Effector memory CD4-positive, alpha-beta T cell (primary cell): ENCODE data around the gene CATSPER3.

ENCODE experiments used
- DNase-seq, 3 donors: peaks; one replicate each; pipeline ENCODE4 v3.0.0-alpha.2; 2020
- H3K27ac ChIP-seq: 2 replicates; pipeline ENCODE4 v1.7.0; 2013; ENCODE audit warnings: mild to moderate bottlenecking, low read length, moderate library complexity; ENCODE audit not compliant: insufficient read depth, poor library complexity, severe bottlenecking
- H3K27me3 ChIP-seq: replicated peaks from 2 replicates; pipeline ENCODE4 v1.7.0; 2013; ENCODE audit warnings: mild to moderate bottlenecking, low read length; ENCODE audit not compliant: insufficient read depth, control insufficient read depth, poor library complexity, severe bottlenecking
- H3K36me3 ChIP-seq: 2 replicates; pipeline ENCODE4 v1.7.0; 2013; ENCODE audit warnings: mild to moderate bottlenecking, low read length, moderate library complexity; ENCODE audit not compliant: control insufficient read depth, insufficient read depth
- H3K4me1 ChIP-seq: 2 replicates; pipeline ENCODE4 v1.7.0; 2013; ENCODE audit warnings: low read length, mild to moderate bottlenecking; ENCODE audit not compliant: control insufficient read depth, insufficient read depth, poor library complexity, severe bottlenecking
- H3K4me3 ChIP-seq: 2 replicates; pipeline ENCODE4 v1.7.0; 2013; ENCODE audit warnings: low read length, low read depth, mild to moderate bottlenecking; ENCODE audit not compliant: insufficient read depth, poor library complexity, severe bottlenecking
- H3K9me3 ChIP-seq: 2 replicates; pipeline ENCODE4 v1.7.0; 2013; ENCODE audit warnings: mild to moderate bottlenecking, low read length, moderate library complexity; ENCODE audit not compliant: control insufficient read depth

The CATSPER3 gene

GRCh38 chr5:135018457-135018856 lies 50.8 kb downstream of the CATSPER3 start:
- H3K4me1 ChIP-seq: no peaks in the 10 kb centered on the region
- no peak overlapping the region for H3K27ac ChIP-seq
- no peak overlapping the region for H3K4me3 ChIP-seq
- DNase-seq: no peak
- H3K27me3 ChIP-seq: no peaks in the 10 kb centered on the region
- H3K9me3 ChIP-seq: no peaks in the 10 kb centered on the region
- H3K36me3 ChIP-seq: no peaks in the 10 kb centered on the region

DNA sequence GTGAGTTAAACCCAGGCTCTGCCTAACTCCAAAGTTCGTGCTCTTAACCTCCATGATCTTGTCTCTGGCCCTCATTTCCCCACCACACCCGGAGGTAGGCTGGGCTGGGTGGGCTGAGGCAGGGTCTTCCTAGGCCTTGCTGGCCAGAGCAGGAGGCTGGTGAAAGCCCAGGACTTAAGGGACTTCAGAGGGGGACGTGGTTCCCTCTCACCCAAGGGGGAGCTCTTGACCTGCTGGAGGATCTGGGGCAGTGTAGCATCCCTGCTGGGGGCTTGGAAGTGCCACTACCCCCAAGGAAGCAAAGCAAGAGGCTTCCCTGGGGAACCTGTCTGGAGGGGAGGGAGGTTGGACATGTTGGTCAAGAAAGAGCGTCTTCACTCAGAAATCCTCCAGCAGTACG lies 51.6 kb downstream of the CATSPER3 start:
- no peak overlapping the region for H3K4me3 ChIP-seq
- H3K36me3 ChIP-seq: no peaks in the 10 kb centered on the region
- H3K9me3 ChIP-seq: no peaks in the 10 kb centered on the region
- no peaks in the 10 kb centered on the region for H3K4me1 ChIP-seq
- H3K27me3 ChIP-seq: no peaks in the 10 kb centered on the region
- H3K27ac ChIP-seq: no peak overlapping the region
- DNase-seq: no peak

DNA sequence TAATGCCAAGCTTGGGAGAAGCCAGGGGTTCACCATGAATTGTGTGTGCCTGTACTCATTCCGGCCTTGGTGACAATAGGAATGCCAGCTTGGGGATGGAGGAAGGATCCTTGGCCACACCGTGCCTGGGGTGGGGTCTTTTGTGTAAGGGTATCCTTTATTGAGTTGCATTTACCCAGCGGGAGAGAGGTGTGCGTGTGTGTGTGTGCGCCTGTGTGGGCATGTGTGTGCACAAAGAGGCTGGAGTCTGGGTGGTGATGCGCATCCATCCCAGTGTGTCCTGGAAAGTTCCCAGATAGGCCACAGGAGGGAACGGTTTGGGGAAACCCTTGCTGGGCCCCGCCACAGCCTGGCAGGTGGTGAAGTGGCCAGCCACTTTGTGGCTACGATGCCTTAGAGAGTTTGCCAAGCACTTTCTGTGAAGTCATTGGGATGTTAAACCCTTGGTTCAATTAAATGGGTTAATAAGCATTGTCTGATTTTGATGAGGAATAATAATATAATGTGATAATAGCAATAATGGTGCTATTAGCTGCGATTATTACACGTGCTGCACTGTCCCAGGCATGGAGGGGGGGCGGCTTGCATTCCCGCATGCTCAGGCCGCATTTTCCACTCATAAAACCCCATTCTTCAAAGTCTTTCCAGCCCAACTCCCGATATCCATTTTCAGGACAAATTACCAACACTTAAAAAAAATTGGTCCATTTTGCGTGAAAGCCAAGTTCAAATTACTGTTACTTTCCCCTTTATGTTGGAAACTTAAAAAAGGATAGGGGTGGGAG lies 52.6 kb downstream of the CATSPER3 start:
- Histone ChIP-seq H3K36me3 (no peaks in the 10 kb centered on the region), H3K9me3 (no peaks in the 10 kb centered on the region), H3K27me3 (no peaks in the 10 kb centered on the region), H3K4me1 (no peaks in the 10 kb centered on the region), H3K27ac (no peak overlapping the region), H3K4me3 (no peak overlapping the region)
- DNase-seq: no peak

DNA sequence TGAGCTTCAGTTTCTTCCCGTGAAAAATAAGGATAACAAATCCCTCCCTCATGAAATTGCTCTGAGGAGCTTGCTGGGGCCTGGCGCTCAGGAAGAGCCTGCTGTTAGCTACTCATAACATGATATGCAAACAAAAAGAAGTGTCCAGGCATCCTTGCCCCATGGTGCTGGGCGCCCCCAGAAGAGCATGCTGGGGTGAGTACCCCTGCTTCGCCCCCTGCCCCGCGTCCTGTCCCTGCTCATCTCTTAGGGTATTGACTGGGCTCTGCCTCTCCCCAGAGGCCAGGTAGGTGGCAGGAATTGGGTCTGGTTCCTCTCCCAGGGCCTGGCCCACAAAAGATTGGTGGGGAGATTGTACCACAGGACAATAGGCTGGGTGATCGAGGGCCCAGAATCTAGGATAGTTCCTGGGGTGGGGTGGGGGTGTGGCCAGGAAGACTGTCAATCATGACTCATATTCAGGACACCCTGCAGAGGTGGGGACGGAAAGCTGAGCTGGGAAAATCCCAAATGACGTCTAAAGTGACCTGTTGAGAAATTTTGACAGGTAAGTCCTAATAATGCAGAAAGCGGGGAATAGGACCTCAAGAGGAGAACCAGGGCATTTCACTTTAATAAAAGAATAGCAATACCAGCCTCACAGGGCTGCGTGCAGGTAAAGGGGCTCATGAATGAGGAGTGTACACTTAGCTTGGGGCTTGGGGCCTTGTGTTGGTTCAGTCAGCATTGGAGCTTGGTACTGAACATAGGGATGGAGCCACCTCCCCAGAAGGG lies 57.4 kb downstream of the CATSPER3 start:
- H3K27me3 ChIP-seq: peaks cover 18% of the 10 kb centered on the region
- no peak overlapping the region for H3K4me3 ChIP-seq
- no peaks in the 10 kb centered on the region for H3K4me1 ChIP-seq
- H3K9me3 ChIP-seq: no peaks in the 10 kb centered on the region
- no peaks in the 10 kb centered on the region for H3K36me3 ChIP-seq
- DNase-seq: no peak
- H3K27ac ChIP-seq: no peak overlapping the region

GRCh38 chr5:135025730-135026644 lies 58.3 kb downstream of the CATSPER3 start:
- Histone ChIP-seq H3K27ac (no peak overlapping the region), H3K36me3 (no peaks in the 10 kb centered on the region), H3K27me3 (peaks cover 27% of the 10 kb centered on the region), H3K9me3 (no peaks in the 10 kb centered on the region), H3K4me1 (peaks cover 4% of the 10 kb centered on the region), H3K4me3 (no peak overlapping the region)
- no peak for DNase-seq

GRCh38 chr5:135026645-135027265 lies 59.0 kb downstream of the CATSPER3 start:
- no peak overlapping the region for H3K4me3 ChIP-seq
- peaks cover 8% of the 10 kb centered on the region for H3K4me1 ChIP-seq
- no peaks in the 10 kb centered on the region for H3K36me3 ChIP-seq
- H3K27ac ChIP-seq: no peak overlapping the region
- H3K27me3 ChIP-seq: peaks cover 34% of the 10 kb centered on the region
- H3K9me3 ChIP-seq: no peaks in the 10 kb centered on the region
- DNase-seq: no peak

GRCh38 chr5:135027266-135027696 lies 59.6 kb downstream of the CATSPER3 start:
- Histone ChIP-seq H3K27ac (no peak overlapping the region), H3K36me3 (no peaks in the 10 kb centered on the region), H3K4me1 (peaks cover 8% of the 10 kb centered on the region), H3K27me3 (peaks cover 39% of the 10 kb centered on the region), H3K4me3 (no peak overlapping the region), H3K9me3 (no peaks in the 10 kb centered on the region)
- no peak for DNase-seq

GRCh38 chr5:135027697-135028615 lies 60.2 kb downstream of the CATSPER3 start:
- no peaks in the 10 kb centered on the region for H3K9me3 ChIP-seq
- no peak overlapping the region for H3K27ac ChIP-seq
- H3K27me3 ChIP-seq: peaks cover 41% of the 10 kb centered on the region
- H3K4me3 ChIP-seq: no peak overlapping the region
- no peaks in the 10 kb centered on the region for H3K36me3 ChIP-seq
- no peak for DNase-seq
- H3K4me1 ChIP-seq: peaks cover 10% of the 10 kb centered on the region
